ENCODE data around the gene SH3BP5.

DNA sequence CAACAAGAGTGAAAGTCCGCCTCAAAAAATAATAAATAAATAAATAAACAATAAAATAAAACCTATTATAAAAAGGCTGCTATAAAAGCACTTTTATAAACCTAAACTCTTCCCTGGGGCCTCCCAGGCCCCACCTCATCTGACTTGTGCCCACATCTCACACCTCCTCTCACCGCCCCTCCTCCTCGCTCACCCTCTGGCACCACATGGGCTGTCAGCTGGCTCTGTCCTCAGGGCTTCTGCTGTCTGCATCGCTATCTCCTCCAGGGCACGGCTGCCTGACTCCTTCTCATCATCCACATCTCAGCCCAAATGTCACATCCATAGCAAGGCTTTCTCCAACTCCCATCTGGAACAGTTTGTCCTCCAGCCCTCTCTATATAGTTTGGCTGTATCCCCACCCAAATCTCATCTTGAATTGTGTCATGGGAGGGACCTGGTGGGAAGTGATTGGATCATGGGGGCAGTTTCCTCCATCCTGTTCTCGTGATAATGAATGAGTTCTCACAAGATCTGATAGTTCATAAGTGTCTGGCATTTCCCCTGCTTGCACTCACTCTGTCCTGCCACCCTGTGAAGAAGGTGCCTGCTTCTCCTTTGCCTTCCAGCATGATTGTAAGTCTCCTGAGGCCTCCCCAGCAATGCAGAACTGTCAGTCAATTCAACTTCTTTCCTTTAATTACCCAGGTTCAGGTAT is 8.8 kb upstream of the SH3BP5 start:
- TF ChIP-seq, protein P1, sequence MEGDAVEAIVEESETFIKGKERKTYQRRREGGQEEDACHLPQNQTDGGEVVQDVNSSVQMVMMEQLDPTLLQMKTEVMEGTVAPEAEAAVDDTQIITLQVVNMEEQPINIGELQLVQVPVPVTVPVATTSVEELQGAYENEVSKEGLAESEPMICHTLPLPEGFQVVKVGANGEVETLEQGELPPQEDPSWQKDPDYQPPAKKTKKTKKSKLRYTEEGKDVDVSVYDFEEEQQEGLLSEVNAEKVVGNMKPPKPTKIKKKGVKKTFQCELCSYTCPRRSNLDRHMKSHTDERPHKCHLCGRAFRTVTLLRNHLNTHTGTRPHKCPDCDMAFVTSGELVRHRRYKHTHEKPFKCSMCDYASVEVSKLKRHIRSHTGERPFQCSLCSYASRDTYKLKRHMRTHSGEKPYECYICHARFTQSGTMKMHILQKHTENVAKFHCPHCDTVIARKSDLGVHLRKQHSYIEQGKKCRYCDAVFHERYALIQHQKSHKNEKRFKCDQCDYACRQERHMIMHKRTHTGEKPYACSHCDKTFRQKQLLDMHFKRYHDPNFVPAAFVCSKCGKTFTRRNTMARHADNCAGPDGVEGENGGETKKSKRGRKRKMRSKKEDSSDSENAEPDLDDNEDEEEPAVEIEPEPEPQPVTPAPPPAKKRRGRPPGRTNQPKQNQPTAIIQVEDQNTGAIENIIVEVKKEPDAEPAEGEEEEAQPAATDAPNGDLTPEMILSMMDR (IDR thresholded peaks at IDR 0.05): no peak
- no peak for TF ChIP-seq POLR2AphosphoS5 (IDR thresholded peaks at IDR 0.05)
- no peak for TF ChIP-seq POLR2A (IDR thresholded peaks at IDR 0.05)
